H9 (cell line): Measurements from ENCODE around the gene SEMA4D. TPM values are rescaled to one million over a fixed set of nuclear protein-coding genes. Genes with fewer than 3 reads are reported as not detected.

Experiments
- DNase-seq: peaks from one replicate; pipeline ENCODE4 v3.0.0-alpha.2; 2017
- H2AFZ ChIP-seq: one replicate; pipeline ENCODE4 v1.6.1; 2013; ENCODE audit warnings: mild to moderate bottlenecking, low read length, control low read depth, moderate library complexity
- H2AK5ac ChIP-seq: 2 replicates; pipeline ENCODE4 v1.6.1; 2013; ENCODE audit warnings: low read length, control low read depth, mixed read lengths; ENCODE audit not compliant: insufficient read length
- H2BK120ac ChIP-seq: one replicate; pipeline ENCODE4 v1.6.1; 2013; ENCODE audit warnings: low read depth, mild to moderate bottlenecking, low read length, control low read depth, inconsistent platforms; ENCODE audit not compliant: poor library complexity, severe bottlenecking
- H2BK12ac ChIP-seq: 2 replicates; pipeline ENCODE4 v1.6.1; 2013; ENCODE audit warnings: low read length, control low read depth, mixed read lengths, low read depth; ENCODE audit not compliant: insufficient read length
- H2BK15ac ChIP-seq: 2 replicates; pipeline ENCODE4 v1.6.1; 2013; ENCODE audit warnings: low read depth, low read length, control low read depth
- H2BK20ac ChIP-seq: one replicate; pipeline ENCODE4 v1.6.1; 2013; ENCODE audit warnings: low read depth, mild to moderate bottlenecking, low read length, control low read depth, inconsistent platforms; ENCODE audit not compliant: poor library complexity, severe bottlenecking
- H2BK5ac ChIP-seq: 2 replicates; pipeline ENCODE4 v1.6.1; 2013; ENCODE audit warnings: low read length, control low read depth, mixed read lengths; ENCODE audit not compliant: insufficient read length
- H3K14ac ChIP-seq: 2 replicates; pipeline ENCODE4 v1.6.1; 2013; ENCODE audit warnings: low read length, control low read depth; ENCODE audit not compliant: insufficient read depth
- H3K18ac ChIP-seq: 2 replicates; pipeline ENCODE4 v1.6.1; 2013; ENCODE audit warnings: low read depth, mild to moderate bottlenecking, mixed read lengths, low read length, control low read depth; ENCODE audit not compliant: insufficient read length
- H3K23ac ChIP-seq: 2 replicates; pipeline ENCODE4 v1.6.1; 2013; ENCODE audit warnings: low read length, control low read depth, mixed read lengths, low read depth; ENCODE audit not compliant: insufficient read length
- H3K23me2 ChIP-seq: 2 replicates; pipeline ENCODE4 v1.6.1; 2013; ENCODE audit warnings: low read depth, mild to moderate bottlenecking, mixed read lengths, low read length, control low read depth; ENCODE audit not compliant: insufficient read length, poor library complexity, severe bottlenecking
- H3K27ac ChIP-seq: 2 replicates; pipeline ENCODE4 v1.5.1; 2013; ENCODE audit warnings: low read length, control low read depth, mixed read lengths, low read depth; ENCODE audit not compliant: insufficient read length
- H3K27me3 ChIP-seq: 2 replicates; pipeline ENCODE4 v1.6.1; 2013; ENCODE audit warnings: low read length, control low read depth, inconsistent platforms; ENCODE audit not compliant: insufficient read depth
- H3K4ac ChIP-seq: 2 replicates; pipeline ENCODE4 v1.6.1; 2013; ENCODE audit warnings: low read depth, mild to moderate bottlenecking, control low read depth, inconsistent platforms, low read length, moderate library complexity
- H3K4me1 ChIP-seq: 2 replicates; pipeline ENCODE4 v1.6.1; 2013; ENCODE audit warnings: low read length, control low read depth, inconsistent platforms; ENCODE audit not compliant: insufficient read depth
- H3K4me2 ChIP-seq: 2 replicates; pipeline ENCODE4 v1.6.1; 2013; ENCODE audit warnings: low read length, control low read depth, mixed read lengths; ENCODE audit not compliant: insufficient read length, insufficient read depth
- H3K56ac ChIP-seq: 2 replicates; pipeline ENCODE4 v1.6.1; 2013; ENCODE audit warnings: low read depth, mild to moderate bottlenecking, mixed read lengths, low read length, control low read depth; ENCODE audit not compliant: insufficient read length
- H3K79me1 ChIP-seq: 2 replicates; pipeline ENCODE4 v1.6.1; 2013; ENCODE audit warnings: low read depth, mild to moderate bottlenecking, moderate library complexity, low read length, control low read depth, inconsistent platforms; ENCODE audit not compliant: insufficient read depth, poor library complexity, severe bottlenecking
- H3K79me2 ChIP-seq: 2 replicates; pipeline ENCODE4 v1.6.1; 2013; ENCODE audit warnings: low read length, control low read depth, inconsistent platforms; ENCODE audit not compliant: insufficient read depth
- H3K9ac ChIP-seq: 2 replicates; pipeline ENCODE4 v1.6.1; 2013; ENCODE audit warnings: low read length, control low read depth, mixed read lengths; ENCODE audit not compliant: insufficient read length; ENCODE audit errors: extremely low read depth
- H3K9me3 ChIP-seq: one replicate; pipeline ENCODE4 v1.6.1; 2013; ENCODE audit warnings: low read depth, low read length, inconsistent platforms; ENCODE audit not compliant: control insufficient read depth
- H3T11ph ChIP-seq: one replicate; pipeline ENCODE4 v1.6.1; 2013; ENCODE audit warnings: mild to moderate bottlenecking, low read length, control low read depth, inconsistent platforms
- H4K20me1 ChIP-seq: one replicate; pipeline ENCODE4 v1.6.1; 2013; ENCODE audit not compliant: control insufficient read depth, insufficient read length, insufficient read depth
- H4K5ac ChIP-seq: 2 replicates; pipeline ENCODE4 v1.6.1; 2013; ENCODE audit warnings: low read depth, mild to moderate bottlenecking, mixed read lengths, low read length, control low read depth; ENCODE audit not compliant: insufficient read length
- H4K8ac ChIP-seq: replicated peaks from 2 replicates; pipeline ENCODE4 v1.6.1; 2013; ENCODE audit warnings: low read length, control low read depth, mixed read lengths, low read depth; ENCODE audit not compliant: insufficient read length
- H4K91ac ChIP-seq: 2 replicates; pipeline ENCODE4 v1.6.1; 2013; ENCODE audit warnings: low read depth, mild to moderate bottlenecking, moderate library complexity, mixed read lengths, low read length, control low read depth; ENCODE audit not compliant: insufficient read length
- H3K27ac Mint-ChIP-seq, 3 experiments: 2 replicates in 2 of 3; 3 replicates in 1 of 3; pipeline ENCODE4 v1.8.0; 2020 to 2021; ENCODE audit warnings: mixed read lengths in 3 of 3, mild to moderate bottlenecking in 1 of 3, moderate library complexity in 1 of 3
- H3K27me3 Mint-ChIP-seq: 2 replicates; pipeline ENCODE4 v1.8.0; 2021; ENCODE audit warnings: low read depth, mild to moderate bottlenecking, moderate library complexity, mixed read lengths
- H3K36me3 Mint-ChIP-seq, 3 experiments: 2 replicates in 2 of 3; 3 replicates in 1 of 3; pipeline ENCODE4 v1.8.0; 2020 to 2021; ENCODE audit warnings: low read depth in 3 of 3, mixed read lengths in 3 of 3; ENCODE audit not compliant: insufficient read depth in 1 of 3
- H3K4me1 Mint-ChIP-seq, 2 experiments: 2 replicates each; pipeline ENCODE4 v1.8.0; 2020; ENCODE audit warnings: mixed read lengths in 2 of 2
- H3K4me3 Mint-ChIP-seq, 2 experiments: 2 replicates in 1 of 2; 3 replicates in 1 of 2; pipeline ENCODE4 v1.8.0; 2020 to 2021; ENCODE audit warnings: mild to moderate bottlenecking in 2 of 2, mixed read lengths in 2 of 2, moderate library complexity in 1 of 2
- H3K9me3 Mint-ChIP-seq, 2 experiments: 2 replicates in 1 of 2; 3 replicates in 1 of 2; pipeline ENCODE4 v1.8.0; 2020; ENCODE audit warnings: mild to moderate bottlenecking in 2 of 2, mixed read lengths in 2 of 2, moderate library complexity in 1 of 2
- CTCF ChIP-seq: fragments of 200-600 bp; sonication (generic); conservative IDR thresholded peaks from 3 replicates; pipeline ENCODE4 v1.8.0; 2021; ENCODE audit warnings: antibody characterized with exemption, mild to moderate bottlenecking
- WGBS: extraction: QIAGEN DNeasy Blood & Tissue Kit; methylation state at CpG from one replicate; pipeline ENCODE4 v1.1.7; 2013; ENCODE audit warnings: missing lambda C conversion rate, low lambda C conversion rate, mixed read lengths; ENCODE audit not compliant: insufficient read length; ENCODE audit errors: extremely low coverage; 5-methylcytosine and 5-hydroxymethylcytosine counted together
- total RNA-seq: library from RNA; stranded (reverse); gene quantifications from 2 replicates; pipeline ENCODE4 v1.2.1, GENCODE V29; 2021

The SEMA4D gene
- total RNA-seq, 1 experiment from 2014 or later, result 47.2 TPM

DNA sequence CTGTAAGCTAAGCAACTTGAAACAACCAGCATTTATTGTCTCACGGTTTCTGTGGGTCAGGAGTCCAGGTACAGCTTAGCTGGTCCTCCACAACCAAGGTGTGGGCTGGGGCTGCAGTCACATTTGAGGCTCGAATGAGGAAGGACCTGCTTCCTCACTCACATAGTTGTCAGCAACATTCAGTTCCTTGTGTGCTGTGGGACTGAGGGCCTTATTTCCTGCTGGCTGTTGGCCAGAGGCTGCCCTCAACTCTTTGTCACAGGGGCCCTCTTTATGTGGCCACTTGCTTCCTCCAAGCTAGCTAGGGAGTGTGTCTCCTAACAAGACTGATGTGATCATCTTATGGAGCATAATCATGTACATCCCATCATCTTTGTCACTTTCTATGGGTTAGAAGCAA lies 29.2 kb upstream of the SEMA4D start:
- H2BK5ac ChIP-seq, result no peak overlapping the region
- no peak overlapping the region for H3K18ac ChIP-seq
- Mint-ChIP-seq H3K27me3 (peaks cover 4% of the 10 kb centered on the region), H3K36me3 (peaks cover 0 to 4% (median 4%) of the 10 kb centered on the region in 3 experiments; a peak in 2 of 7 replicates), H3K4me3 (no peak overlapping the region), H3K4me1 (peaks cover 0 to 3% of the 10 kb centered on the region in 2 experiments; a peak in 2 of 4 replicates), H3K9me3 (peaks cover 13 to 14% of the 10 kb centered on the region in 2 experiments; a peak in 4 of 5 replicates), H3K27ac (no peak overlapping the region)
- H2BK120ac ChIP-seq, result no peak overlapping the region
- no peak overlapping the region for H4K91ac ChIP-seq
- no peaks in the 10 kb centered on the region for H3K9me3 ChIP-seq
- no peak overlapping the region for H2BK20ac ChIP-seq
- H3T11ph ChIP-seq, result no peak overlapping the region
- no peak overlapping the region for H2BK12ac ChIP-seq
- no peak overlapping the region for H3K4me2 ChIP-seq
- H3K27me3 ChIP-seq, result no peaks in the 10 kb centered on the region
- WGBS, result no CpG with 5 or more reads among the region's 2 CpGs
- no peak for TF ChIP-seq CTCF
- no peak overlapping the region for H4K8ac ChIP-seq
- no peak overlapping the region for H3K23ac ChIP-seq
- H3K79me1 ChIP-seq, result no peaks in the 10 kb centered on the region
- no peak overlapping the region for H3K4ac ChIP-seq
- H3K4me1 ChIP-seq, result no peaks in the 10 kb centered on the region
- H3K27ac ChIP-seq, result no peak overlapping the region
- no peak overlapping the region for H3K14ac ChIP-seq
- H3K9ac ChIP-seq, result no peak overlapping the region
- no peak overlapping the region for H2AFZ ChIP-seq
- H2AK5ac ChIP-seq, result no peak overlapping the region
- no peak overlapping the region for H2BK15ac ChIP-seq
- no peaks in the 10 kb centered on the region for H3K79me2 ChIP-seq
- H4K20me1 ChIP-seq, result no peaks in the 10 kb centered on the region
- no peak overlapping the region for H3K56ac ChIP-seq
- no peak overlapping the region for H4K5ac ChIP-seq
- no peak for DNase-seq
- peaks cover 2% of the 10 kb centered on the region for H3K23me2 ChIP-seq
